A673 (cell line): ENCODE measurements around the gene FRMPD4. TPM values are rescaled to one million over a fixed set of nuclear protein-coding genes. Genes with fewer than 3 reads are reported as not detected.

ENCODE experiments used
- BruUV-seq: library from RNA; stranded (reverse); fragments of 400-500 nt; replicated peaks from 2 replicates; lab custom pipeline; 2021; lab: Mats Ljungman, UMichigan
- CTCF ChIA-PET: fragments of 300-600 bp; sonication (Branson Sonifier 250); formaldehyde crosslinking; loops from one replicate; lab custom pipeline; 2022; ENCODE audit warnings: antibody characterized with exemption; lab: Charles Lee
- POLR2A ChIA-PET: fragments of 300-600 bp; sonication (Branson Sonifier 250); formaldehyde crosslinking; loops from one replicate; lab custom pipeline; 2022; ENCODE audit warnings: antibody characterized with exemption; ENCODE audit not compliant: low non-redundant PET; lab: Charles Lee
- DNase-seq: peaks from one replicate; pipeline ENCODE4 v3.0.0-alpha.2; 2015; ENCODE audit warnings: low spot score
- H3K27ac ChIP-seq: fragments of 200-600 bp; sonication (generic); 2 replicates; pipeline ENCODE4 v1.5.1; 2016; ENCODE audit warnings: mixed run types, low read depth, mild to moderate bottlenecking, mixed read lengths, antibody characterized with exemption, low read length; ENCODE audit not compliant: poor library complexity, severe bottlenecking
- H3K27me3 ChIP-seq: fragments of 200-600 bp; sonication (generic); replicated peaks from 2 replicates; pipeline ENCODE4 v1.6.1; 2017; ENCODE audit warnings: mixed run types, low read depth, mild to moderate bottlenecking, mixed read lengths, antibody characterized with exemption, low read length; ENCODE audit not compliant: insufficient read depth, poor library complexity
- H3K36me3 ChIP-seq: fragments of 200-600 bp; sonication (generic); 2 replicates; pipeline ENCODE4 v1.6.1; 2016; ENCODE audit warnings: mixed run types, mild to moderate bottlenecking, mixed read lengths, antibody characterized with exemption, low read length; ENCODE audit not compliant: insufficient read depth, poor library complexity, severe bottlenecking
- H3K4me1 ChIP-seq: fragments of 200-600 bp; sonication (generic); 2 replicates; pipeline ENCODE4 v1.6.1; 2017; ENCODE audit warnings: mixed run types, mild to moderate bottlenecking, mixed read lengths, antibody characterized with exemption, low read length; ENCODE audit not compliant: insufficient read depth, poor library complexity, severe bottlenecking
- H3K4me3 ChIP-seq: fragments of 200-600 bp; sonication (generic); 2 replicates; pipeline ENCODE4 v1.5.1; 2016; ENCODE audit warnings: low read depth, mixed run types, mild to moderate bottlenecking, mixed read lengths, low read length; ENCODE audit not compliant: poor library complexity, severe bottlenecking
- H3K9me3 ChIP-seq: fragments of 200-600 bp; sonication (generic); 2 replicates; pipeline ENCODE4 v1.6.1; 2016; ENCODE audit warnings: mixed run types, low read depth, mild to moderate bottlenecking, mixed read lengths, antibody characterized with exemption, low read length; ENCODE audit not compliant: poor library complexity, severe bottlenecking
- EZH2 ChIP-seq: fragments of 200-600 bp; sonication (generic); IDR thresholded peaks from 2 replicates; pipeline ENCODE4 v1.6.1; 2017; ENCODE audit warnings: borderline replicate concordance, low read depth, mild to moderate bottlenecking, mixed read lengths, antibody characterized with exemption, low read length; ENCODE audit not compliant: poor library complexity, severe bottlenecking
- intact Hi-C: fragments of 100-400 bp; cut with micrococcal nuclease; formaldehyde crosslinking; loops from one replicate; pipeline ENCODE4 v1.10.0; 2022; ENCODE audit not compliant: unreplicated experiment
- total RNA-seq: library from RNA; stranded (reverse); gene quantifications from 2 replicates; pipeline ENCODE4 v1.2.3, GENCODE V29; 2021
- TF ChIP-seq, protein P1 (sequence below): fragments of 300-800, 200-600 bp; sonication (generic); conservative IDR thresholded peaks from 2 replicates; pipeline ENCODE4 v1.5.1; 2017; ENCODE audit warnings: low read depth, mild to moderate bottlenecking, antibody characterized with exemption, low read length, moderate library complexity, mixed read lengths

The FRMPD4 gene
- total RNA-seq, 1 experiment from 2014 or later = not detected

DNA sequence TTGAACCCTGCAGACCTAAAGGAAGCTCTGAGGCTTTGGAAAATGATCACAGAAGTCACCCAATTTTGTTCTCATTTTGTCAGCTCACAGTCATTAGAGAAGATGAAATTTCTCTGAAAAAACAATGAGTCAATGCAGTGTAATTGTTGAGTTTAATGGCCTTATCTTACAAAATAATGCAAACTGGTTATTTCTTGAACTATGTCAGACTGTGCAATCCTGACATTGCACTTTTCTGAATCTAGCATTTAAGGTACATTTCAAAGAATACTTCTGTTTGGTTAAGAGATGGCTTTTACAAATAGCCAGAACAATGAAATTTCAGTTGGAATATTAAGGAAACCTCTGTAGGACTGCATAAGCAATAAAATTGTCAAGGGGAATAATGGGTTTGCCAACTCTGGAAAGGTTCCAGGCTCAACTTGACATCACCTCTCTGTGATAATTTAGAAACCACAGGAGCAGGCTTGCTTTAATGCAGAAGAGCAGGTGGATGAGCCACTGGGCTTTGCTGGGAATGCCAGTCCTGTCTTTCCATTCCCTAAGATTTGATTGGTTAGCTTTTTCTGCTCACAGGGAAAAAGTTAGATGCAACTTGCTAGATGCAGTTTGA lies 222.8 kb downstream of the FRMPD4 start:
- no peaks in the 10 kb centered on the region for H3K9me3 ChIP-seq
- DNase-seq = no peak
- no TSS peak for BruUV-seq
- POLR2A ChIA-PET = no interaction called here
- H3K36me3 ChIP-seq = no peaks in the 10 kb centered on the region
- intact Hi-C loops = no loop called here
- TF ChIP-seq, protein P1, sequence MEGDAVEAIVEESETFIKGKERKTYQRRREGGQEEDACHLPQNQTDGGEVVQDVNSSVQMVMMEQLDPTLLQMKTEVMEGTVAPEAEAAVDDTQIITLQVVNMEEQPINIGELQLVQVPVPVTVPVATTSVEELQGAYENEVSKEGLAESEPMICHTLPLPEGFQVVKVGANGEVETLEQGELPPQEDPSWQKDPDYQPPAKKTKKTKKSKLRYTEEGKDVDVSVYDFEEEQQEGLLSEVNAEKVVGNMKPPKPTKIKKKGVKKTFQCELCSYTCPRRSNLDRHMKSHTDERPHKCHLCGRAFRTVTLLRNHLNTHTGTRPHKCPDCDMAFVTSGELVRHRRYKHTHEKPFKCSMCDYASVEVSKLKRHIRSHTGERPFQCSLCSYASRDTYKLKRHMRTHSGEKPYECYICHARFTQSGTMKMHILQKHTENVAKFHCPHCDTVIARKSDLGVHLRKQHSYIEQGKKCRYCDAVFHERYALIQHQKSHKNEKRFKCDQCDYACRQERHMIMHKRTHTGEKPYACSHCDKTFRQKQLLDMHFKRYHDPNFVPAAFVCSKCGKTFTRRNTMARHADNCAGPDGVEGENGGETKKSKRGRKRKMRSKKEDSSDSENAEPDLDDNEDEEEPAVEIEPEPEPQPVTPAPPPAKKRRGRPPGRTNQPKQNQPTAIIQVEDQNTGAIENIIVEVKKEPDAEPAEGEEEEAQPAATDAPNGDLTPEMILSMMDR = no peak
- TF ChIP-seq EZH2 = no peak
- no peak overlapping the region for H3K27ac ChIP-seq
- H3K4me1 ChIP-seq = no peaks in the 10 kb centered on the region
- H3K4me3 ChIP-seq = no peak overlapping the region
- CTCF ChIA-PET = interaction anchor here (0.7 kb wide), 1 partner anchor 1849 kb away, joined by 11 read pairs; no protein-coding TSS in a partner anchor
- no peaks in the 10 kb centered on the region for H3K27me3 ChIP-seq

DNA sequence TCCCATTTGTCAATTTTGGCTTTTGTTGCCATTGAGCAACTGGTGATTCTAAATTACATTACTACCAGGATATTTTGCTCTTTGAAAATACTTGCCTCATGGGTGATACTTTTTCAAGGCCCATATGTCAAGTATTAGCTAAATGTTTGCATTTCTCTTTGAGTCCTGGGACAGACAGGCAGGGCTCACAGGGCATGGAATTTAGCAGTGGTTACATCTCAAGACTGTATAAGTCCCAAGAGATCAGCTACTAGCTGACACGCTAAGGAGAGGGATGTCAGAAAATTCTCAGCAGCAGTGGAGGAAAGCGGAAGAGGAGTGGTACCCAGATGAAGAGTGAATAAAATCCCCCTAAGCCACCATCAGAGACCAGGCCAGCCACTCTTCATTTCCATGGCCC lies 224.9 kb downstream of the FRMPD4 start:
- H3K4me3 ChIP-seq = no peak overlapping the region
- no peak overlapping the region for H3K27ac ChIP-seq
- DNase-seq = no peak
- no TSS peak for BruUV-seq
- H3K36me3 ChIP-seq = no peaks in the 10 kb centered on the region
- no peaks in the 10 kb centered on the region for H3K27me3 ChIP-seq
- intact Hi-C loops = no loop called here
- ChIA-PET POLR2A (no interaction called here), CTCF (no interaction called here)
- H3K9me3 ChIP-seq = no peaks in the 10 kb centered on the region
- H3K4me1 ChIP-seq = no peaks in the 10 kb centered on the region
- TF ChIP-seq, protein P1 = no peak
- no peak for TF ChIP-seq EZH2

DNA sequence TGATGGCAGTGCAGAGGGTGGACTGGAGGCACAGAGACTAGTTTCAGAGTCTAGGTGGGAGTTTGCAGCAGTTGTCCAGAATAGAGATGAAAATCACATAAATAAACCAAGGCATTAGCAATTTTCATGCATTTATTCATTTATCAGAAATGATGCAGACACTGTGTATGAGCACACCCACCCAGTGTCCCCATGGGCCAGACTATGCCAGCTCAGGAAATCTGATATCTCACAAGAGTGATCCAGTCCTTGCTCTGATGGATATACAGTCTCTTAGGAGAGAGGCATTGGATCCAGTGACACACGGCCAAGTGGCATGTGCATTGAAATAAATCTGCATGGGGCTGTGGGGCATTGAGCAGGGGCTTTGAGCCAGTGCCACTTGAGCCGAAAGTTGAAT lies 228.2 kb downstream of the FRMPD4 start:
- BruUV-seq = no TSS peak

More for the DNA sequence above, 228.2 kb downstream of the FRMPD4 start:
- no peak overlapping the region for H3K4me3 ChIP-seq
- no peaks in the 10 kb centered on the region for H3K9me3 ChIP-seq
- H3K36me3 ChIP-seq = no peaks in the 10 kb centered on the region
- DNase-seq = no peak
- H3K4me1 ChIP-seq = no peaks in the 10 kb centered on the region
- H3K27me3 ChIP-seq = no peaks in the 10 kb centered on the region
- TF ChIP-seq, protein P1 = no peak
- no peak for TF ChIP-seq EZH2
- intact Hi-C loops = no loop called here
- POLR2A ChIA-PET = no interaction called here
- H3K27ac ChIP-seq = no peak overlapping the region
- CTCF ChIA-PET = no interaction called here
